ENCODE results near the gene MACROD2. TPM values are rescaled to one million over a fixed set of nuclear protein-coding genes. Genes with fewer than 3 reads are reported as not detected.

MACROD2 gene
- total RNA-seq, 2 donors from 2014 or later = 8.3 to 21.8 TPM

DNA sequence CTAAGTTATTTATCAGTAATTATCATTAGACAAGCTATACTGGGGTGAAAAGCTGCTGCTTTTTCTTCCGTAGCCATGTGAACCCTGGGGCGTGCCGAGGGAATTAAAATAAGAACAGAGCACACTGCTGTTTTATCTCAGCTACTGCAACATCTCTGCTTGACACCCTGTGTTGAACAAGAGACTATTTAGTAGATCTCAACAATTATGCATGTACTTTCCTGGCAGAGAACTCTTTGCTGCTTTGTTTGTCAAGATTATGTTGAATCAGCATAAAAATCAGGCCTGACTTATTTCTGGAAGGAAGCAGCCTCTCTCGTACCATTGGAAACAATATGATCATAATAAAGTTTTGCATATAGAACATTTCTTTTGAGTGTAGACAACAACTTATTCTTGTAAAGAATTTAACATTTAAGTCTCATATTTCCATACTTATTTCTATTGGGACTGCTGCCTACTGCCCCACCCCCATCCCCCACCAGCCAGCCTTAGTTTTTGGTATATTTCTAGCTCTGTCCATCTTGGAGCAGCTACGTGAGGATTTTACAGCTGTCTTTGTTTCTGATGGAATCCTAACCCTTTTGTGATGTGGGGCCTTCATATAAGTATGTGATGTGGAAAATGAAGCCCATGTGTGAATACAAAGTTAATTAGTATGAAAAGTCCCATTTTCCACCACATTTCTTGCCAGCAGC is 1566.5 kb downstream of the MACROD2 start:
- ATAC-seq (no peak), DNase-seq (no peak)
- Histone ChIP-seq H3K9me3 (no peaks in the 10 kb centered on the region), H3K4me1 (no peaks in the 10 kb centered on the region), H3K27me3 (no peaks in the 10 kb centered on the region), H3K27ac (no peak overlapping the region), H3K4me3 (no peak overlapping the region), H3K36me3 (replicated peaks in 1 of 2; ENCODE audit: insufficient read depth in 1 of 2, low read depth in 2 of 2) (no peaks in the 10 kb centered on the region)
- intact Hi-C loops (cut with DNase I) = no loop called here
- WGBS, 2 donors = 72 to 85% methylated on average over 5 of the region's 5 CpGs
- TF ChIP-seq POLR2A (IDR thresholded peaks at IDR 0.05) = no peak
- TF ChIP-seq, protein P1, sequence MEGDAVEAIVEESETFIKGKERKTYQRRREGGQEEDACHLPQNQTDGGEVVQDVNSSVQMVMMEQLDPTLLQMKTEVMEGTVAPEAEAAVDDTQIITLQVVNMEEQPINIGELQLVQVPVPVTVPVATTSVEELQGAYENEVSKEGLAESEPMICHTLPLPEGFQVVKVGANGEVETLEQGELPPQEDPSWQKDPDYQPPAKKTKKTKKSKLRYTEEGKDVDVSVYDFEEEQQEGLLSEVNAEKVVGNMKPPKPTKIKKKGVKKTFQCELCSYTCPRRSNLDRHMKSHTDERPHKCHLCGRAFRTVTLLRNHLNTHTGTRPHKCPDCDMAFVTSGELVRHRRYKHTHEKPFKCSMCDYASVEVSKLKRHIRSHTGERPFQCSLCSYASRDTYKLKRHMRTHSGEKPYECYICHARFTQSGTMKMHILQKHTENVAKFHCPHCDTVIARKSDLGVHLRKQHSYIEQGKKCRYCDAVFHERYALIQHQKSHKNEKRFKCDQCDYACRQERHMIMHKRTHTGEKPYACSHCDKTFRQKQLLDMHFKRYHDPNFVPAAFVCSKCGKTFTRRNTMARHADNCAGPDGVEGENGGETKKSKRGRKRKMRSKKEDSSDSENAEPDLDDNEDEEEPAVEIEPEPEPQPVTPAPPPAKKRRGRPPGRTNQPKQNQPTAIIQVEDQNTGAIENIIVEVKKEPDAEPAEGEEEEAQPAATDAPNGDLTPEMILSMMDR (IDR thresholded peaks at IDR 0.05) = no peak

DNA sequence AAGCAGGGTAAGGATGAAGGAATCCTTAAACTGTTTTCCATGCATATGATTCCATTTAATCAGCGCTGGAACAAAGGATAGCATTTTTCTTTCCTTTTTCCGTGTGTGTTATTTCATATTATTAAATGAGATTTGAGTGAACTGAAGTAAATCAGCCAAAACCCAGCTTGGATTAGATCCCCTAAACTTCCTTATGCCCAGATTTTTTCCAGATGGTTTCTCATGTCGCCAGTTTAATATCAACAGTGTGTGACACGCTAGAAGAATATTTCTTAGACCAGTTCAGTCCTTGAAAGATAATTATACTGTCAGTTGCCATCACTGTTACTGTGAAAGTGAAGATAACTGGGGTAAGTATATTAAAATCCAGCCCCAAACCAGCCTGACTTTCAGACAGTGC is 1568.5 kb downstream of the MACROD2 start:
- Histone ChIP-seq H3K27me3 (no peaks in the 10 kb centered on the region), H3K9me3 (no peaks in the 10 kb centered on the region), H3K4me1 (no peaks in the 10 kb centered on the region), H3K27ac (no peak overlapping the region), H3K4me3 (no peak overlapping the region), H3K36me3 (replicated peaks in 1 of 2; ENCODE audit: insufficient read depth in 1 of 2, low read depth in 2 of 2) (no peaks in the 10 kb centered on the region)
- ATAC-seq (no peak), DNase-seq (no peak)
- intact Hi-C loops (cut with DNase I) = no loop called here
- WGBS, 2 donors = 70 to 71% methylated on average over 4 of the region's 4 CpGs
- TF ChIP-seq POLR2A (IDR thresholded peaks at IDR 0.05) = no peak
- TF ChIP-seq, protein P1 (IDR thresholded peaks at IDR 0.05) = no peak

DNA sequence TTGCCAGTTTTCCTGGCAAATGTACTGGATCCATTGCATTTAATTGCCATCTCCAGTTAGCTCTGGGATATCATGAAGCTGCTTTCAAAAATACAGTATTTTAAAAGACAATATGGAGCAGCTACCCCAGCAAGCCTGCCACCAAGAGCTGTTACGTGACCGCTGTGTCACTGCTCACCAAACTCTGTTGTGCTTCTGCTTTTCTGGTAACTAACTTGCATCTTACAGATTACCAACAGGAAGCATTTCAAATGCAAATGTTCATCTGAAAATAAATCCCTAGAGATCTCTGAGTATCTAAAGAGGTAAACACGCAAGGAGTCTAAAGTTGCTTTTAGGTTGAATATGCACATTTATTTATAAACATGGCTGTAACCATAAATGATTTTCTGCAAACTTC is 1569.7 kb downstream of the MACROD2 start:
- 84 to 85% methylated on average over 3 of the region's 3 CpGs for WGBS, 2 donors
- no peaks in the 10 kb centered on the region for H3K9me3 ChIP-seq
- intact Hi-C loops (cut with DNase I) = no loop called here
- H3K27me3 ChIP-seq = no peaks in the 10 kb centered on the region
- ATAC-seq = no peak
- no peaks in the 10 kb centered on the region for H3K36me3 ChIP-seq (replicated peaks in 1 of 2; ENCODE audit: insufficient read depth in 1 of 2, low read depth in 2 of 2)
- no peak for TF ChIP-seq POLR2A (IDR thresholded peaks at IDR 0.05)
- TF ChIP-seq, protein P1 (IDR thresholded peaks at IDR 0.05) = no peak
- no peak overlapping the region for H3K27ac ChIP-seq
- H3K4me1 ChIP-seq = no peaks in the 10 kb centered on the region
- no peak overlapping the region for H3K4me3 ChIP-seq
- no peak for DNase-seq

DNA sequence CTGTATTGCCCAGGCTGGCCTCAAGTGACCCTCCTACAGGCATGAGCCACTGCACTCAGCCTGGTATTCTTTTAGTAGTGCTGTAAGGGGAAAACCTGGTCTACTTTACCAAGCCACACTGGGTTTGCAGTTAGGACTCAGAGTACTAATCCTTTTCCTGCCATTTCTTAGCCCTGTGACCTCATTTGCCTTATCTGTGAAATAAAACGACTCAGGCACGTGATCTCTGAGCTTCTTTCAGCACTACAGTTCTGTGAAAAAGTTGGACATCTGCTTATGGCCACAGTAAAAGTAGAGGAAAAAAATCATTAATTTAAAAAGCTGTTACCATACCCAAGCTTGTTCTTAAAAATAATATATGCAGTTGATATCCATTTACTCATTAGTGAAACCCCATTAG is 1570.5 kb downstream of the MACROD2 start:
- no peak for TF ChIP-seq POLR2A (IDR thresholded peaks at IDR 0.05)
- TF ChIP-seq, protein P1 (IDR thresholded peaks at IDR 0.05) = no peak
- ATAC-seq (no peak), DNase-seq (no peak)
- Histone ChIP-seq H3K27ac (no peak overlapping the region), H3K4me1 (no peaks in the 10 kb centered on the region), H3K9me3 (no peaks in the 10 kb centered on the region), H3K27me3 (no peaks in the 10 kb centered on the region), H3K36me3 (replicated peaks in 1 of 2; ENCODE audit: insufficient read depth in 1 of 2, low read depth in 2 of 2) (no peaks in the 10 kb centered on the region), H3K4me3 (no peak overlapping the region)
- intact Hi-C loops (cut with DNase I) = no loop called here
- 46 to 51% methylated on average over 2 of the region's 2 CpGs for whole genome bisulfite sequencing, 2 donors

DNA sequence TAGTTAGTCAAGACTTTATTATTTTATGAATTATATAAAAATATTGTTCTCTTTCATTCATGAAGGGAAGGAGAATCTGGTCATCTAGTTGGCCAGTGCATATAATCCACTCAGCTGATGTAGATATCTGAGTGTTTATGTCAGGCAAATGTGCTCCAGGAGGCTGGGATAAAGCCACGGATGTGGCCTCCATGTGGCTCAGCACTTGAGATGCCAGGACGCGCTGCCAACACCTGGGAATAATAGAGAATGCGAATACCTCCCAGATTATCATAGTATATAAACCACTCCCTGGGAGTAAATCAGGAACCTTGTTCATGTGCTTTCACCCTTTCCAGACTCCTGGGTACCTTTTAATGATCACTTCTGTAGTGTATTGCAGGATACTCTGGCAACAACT is 1571.9 kb downstream of the MACROD2 start:
- DNase-seq (no peak), ATAC-seq (no peak)
- Histone ChIP-seq H3K9me3 (no peaks in the 10 kb centered on the region), H3K4me3 (no peak overlapping the region), H3K36me3 (replicated peaks in 1 of 2; ENCODE audit: insufficient read depth in 1 of 2, low read depth in 2 of 2) (no peaks in the 10 kb centered on the region), H3K27ac (no peak overlapping the region), H3K27me3 (no peaks in the 10 kb centered on the region), H3K4me1 (no peaks in the 10 kb centered on the region)
- intact Hi-C loops (cut with DNase I) = no loop called here
- TF ChIP-seq, protein P1 (IDR thresholded peaks at IDR 0.05) = no peak
- TF ChIP-seq POLR2A (IDR thresholded peaks at IDR 0.05) = no peak
- 89 to 90% methylated on average over 4 of the region's 4 CpGs for WGBS, 2 donors

Data from body of pancreas (tissue), 4 donors.